Measurements from ENCODE around the gene MFSD12.

MFSD12 gene

DNA sequence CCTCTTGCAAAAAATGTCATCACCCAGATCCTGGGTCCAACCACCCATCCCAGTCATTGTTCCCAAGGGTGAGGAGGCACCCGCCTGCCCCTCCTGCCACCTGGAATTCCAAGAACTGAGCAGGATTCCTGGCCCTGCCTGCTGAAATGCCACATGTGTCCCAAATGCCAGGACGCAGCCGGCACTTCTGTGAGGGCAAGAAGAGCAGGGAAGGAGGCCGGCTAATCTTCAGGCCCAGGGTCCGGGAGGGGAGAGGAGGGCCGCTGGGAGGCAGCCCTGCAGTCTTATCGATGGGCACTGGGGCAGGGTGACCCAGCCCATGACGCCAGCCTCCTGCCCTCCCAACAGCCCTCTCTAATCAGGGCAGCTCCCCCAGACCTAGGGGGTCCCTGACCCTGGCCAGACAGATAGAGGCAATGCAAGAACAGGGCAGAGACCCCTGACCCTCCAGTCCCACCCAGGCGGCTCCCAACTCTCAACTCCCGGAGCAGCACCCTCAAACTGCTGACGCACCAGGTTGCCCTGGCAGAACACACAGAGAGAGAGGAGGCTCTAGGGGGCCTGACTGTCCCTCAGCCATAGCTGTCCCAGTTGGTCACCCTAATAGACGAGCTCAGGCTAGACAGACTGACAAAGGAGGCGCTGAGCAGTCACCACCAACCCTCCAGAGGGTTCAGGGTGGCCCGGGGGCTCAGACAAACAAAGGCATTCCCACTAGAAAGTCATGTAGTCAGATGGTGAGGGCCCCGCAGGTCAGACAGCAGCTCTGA lies 1.5 kb downstream of the MFSD12 start:
- no peak for DNase-seq (ENCODE audit: low read depth in 2 of 2)

DNA sequence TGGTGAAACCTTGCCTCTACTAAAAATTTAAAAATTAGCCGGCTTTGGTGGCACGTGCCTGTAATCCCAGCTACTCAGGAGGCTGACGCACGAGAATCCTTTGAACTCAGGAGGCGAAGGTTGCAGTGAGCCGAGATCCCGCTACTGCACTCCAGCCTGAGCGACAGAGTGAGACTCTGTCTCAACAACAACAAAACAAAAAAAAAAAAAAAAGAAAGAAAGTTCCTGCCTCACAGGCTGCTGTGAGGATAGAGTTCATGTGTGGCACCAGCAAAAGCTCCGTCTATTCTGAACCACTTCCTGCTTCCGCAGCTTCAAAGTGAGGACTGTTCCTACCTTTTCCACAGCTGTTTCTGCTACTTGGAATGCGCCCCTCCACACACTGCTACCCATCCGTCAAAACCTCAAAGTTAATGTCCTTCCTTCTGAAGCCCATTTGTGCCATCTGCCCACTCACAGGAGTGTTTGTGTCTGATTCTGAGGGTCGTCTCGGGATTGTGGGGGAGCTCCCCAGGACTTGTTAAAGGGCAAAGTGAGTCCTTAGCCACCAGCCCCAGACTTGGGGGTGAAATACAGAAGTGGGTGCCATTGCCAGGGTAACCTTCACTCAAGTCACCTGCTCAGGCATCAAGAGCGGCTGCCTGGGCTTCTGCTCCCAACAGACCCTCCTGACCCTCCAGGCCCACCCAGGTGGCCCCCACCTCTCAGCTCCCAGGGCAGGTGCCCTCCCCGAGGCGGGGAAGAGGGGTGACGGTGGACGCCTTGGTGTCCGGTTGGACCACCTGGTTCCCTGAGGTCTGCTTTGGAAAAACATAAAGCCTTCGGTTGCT lies 2.9 kb downstream of the MFSD12 start:
- no peak for DNase-seq (ENCODE audit: low read depth in 2 of 2)

DNA sequence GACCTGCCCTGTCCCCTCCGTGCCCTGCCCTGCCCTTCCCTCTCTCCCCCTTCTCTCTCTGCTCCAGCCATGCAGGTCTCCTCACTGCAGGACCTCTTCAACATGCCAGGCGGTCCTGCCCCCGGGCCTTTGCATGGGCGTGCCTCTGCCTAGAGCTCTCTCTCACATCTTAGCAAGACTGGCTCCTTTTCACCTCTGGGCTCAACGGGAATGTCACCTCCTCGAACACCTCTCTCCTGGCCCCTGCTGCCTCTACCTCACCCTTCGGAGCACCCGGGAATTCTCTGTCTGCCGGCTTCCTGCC lies 5.6 kb downstream of the MFSD12 start:
- no peak for DNase-seq (ENCODE audit: low read depth in 2 of 2)

DNA sequence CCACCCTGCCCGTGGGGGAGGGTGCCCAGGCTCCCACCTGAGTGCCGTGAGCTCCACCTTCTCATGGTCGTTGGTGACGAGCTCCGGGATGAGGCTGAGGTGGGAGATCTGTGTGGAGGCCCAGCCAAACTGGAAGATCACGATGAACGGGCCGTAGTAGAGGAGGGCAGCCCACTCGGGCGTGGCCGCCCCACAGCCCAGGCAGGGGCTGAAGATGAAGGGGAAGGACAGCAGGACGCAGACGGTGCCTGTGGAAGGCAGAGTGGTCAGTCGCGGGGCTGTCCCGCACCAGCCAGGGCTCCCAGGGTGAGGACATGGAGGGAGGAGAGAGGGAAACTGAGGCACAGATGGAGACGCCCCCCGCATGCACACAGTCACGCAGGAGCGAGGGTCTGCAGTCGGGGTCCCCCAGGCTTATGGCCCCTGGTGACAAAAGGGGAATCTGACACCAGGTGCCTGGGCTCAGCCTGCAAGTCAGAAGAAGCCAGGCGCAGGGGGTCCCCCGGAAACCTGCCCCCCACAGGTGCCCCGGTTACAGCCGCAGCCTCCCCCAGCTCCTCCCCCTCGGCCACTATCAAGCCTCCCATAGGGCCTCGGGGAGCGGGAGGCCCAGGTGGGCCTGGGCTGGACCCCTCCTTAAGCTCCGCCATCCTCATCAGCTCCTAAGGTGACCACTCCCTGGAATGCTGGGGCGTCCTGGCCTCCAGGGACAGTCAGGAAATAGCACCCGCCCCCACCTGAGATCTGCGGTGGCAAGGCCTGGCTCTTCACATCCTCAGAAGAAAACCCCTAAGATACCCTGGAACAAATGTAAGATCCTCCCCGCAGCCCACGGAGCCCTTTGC lies 6.2 kb downstream of the MFSD12 start:
- no peak for DNase-seq (ENCODE audit: low read depth in 2 of 2)

DNA sequence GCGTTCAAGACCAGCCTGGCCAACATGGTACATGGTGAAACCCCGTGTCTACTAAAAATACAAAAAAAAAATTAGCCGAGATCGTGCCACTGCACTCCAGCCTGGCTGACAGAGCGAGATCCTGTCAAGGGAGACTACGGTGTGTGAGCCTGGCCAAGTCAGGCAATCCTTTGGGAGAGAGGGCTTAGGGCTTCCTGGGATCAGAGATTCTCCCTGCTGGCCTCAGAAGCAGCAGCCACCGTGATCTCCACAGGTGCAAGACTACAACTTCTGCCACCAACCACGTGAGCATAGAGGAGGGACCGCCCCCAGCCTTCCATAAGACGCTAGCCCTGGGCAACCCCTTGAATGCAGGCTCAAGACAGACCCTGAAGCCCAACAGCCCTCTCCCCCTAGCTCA lies 7.6 kb downstream of the MFSD12 start:
- DNase-seq (ENCODE audit: low read depth in 2 of 2): no peak

DNA sequence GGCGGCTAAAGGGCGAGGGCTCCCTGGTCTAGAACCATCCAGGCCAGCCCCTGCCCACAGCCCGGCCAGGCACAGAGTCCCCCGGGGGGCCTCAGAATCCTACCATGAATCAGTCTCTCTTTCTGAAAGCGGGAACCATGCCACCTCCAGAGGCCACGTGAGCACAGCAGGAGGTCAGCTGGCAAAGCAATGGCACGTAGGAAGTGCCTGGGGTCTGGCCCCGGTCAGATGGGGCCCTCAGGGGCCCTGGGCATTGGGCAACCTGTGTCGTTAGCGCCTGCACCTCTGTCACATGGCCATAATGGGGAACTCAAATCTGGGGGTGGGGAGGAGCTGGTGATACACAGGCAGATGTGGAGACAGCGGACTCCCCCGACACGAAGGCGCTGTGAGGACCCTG lies 8.8 kb downstream of the MFSD12 start:
- DNase-seq (ENCODE audit: low read depth in 2 of 2): no peak

DNA sequence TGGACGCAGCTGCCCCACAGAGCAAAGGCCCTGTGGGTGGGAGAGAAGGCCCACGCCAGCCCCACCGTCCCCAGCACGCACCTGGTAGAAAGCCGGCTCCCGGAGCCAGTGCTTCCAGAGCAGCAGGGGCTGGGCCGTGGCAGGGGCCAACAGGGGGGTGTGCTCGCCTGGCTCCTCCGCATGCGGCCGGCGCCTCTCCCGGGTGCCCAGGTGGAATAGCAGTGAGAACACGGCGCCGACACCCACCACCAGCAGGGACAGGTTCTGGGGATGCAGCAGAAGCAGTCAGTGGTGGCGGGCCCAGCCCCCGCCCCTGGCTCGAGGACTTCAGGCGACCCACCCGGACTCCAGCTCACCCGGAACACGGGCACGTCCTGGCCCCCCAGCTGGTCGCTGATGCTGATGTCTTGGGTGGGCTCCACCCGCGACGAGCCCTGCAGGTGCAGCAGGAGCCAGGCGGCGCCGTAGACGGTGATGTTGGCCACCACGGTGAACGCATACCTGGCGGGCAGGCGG lies 9.6 kb downstream of the MFSD12 start:
- DNase-seq (ENCODE audit: low read depth in 2 of 2): no peak

DNA sequence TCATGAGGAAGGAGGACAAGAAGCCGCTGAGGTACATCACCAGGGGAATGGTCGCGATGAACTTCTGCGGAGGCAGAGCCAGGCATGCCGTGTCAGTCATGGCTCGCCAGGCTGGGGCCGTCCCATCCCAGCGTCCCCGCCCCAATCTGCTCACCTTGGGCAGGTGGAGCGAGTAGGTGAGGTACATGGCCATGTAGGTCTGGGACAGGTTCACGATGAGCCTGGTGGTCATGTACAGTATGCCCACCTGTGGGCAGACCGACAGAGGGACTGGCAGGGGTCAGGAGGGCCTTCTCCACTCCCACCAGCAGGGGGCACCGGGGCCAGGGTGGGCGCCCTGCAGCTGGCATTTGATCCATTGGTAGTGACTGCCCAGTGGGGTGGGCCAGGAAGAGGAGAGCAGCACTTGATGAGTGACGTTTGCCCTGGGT lies 10.1 kb downstream of the MFSD12 start:
- DNase-seq (ENCODE audit: low read depth in 2 of 2): peak; percentile 24 to 50

DNA sequence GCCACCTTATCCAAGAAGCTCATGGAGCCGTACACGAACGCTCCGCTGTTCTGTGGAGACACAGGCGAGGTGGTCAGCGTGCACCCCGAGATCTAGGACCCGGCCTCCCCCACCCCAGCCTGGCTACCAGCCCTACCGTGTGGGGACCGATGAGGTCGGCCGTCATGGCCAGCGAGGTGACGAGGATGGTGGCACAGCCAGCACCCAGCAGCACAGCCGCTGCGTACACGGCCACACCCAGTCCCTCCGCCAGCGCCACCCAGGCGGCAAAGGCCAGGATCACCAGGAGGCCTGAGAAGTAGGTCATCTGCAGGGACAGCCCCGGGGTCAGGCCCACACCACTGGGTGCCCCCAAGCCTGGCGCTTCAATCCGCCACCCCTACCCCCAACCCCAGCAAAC lies 11.3 kb downstream of the MFSD12 start:
- DNase-seq (ENCODE audit: low read depth in 2 of 2): no peak

DNA sequence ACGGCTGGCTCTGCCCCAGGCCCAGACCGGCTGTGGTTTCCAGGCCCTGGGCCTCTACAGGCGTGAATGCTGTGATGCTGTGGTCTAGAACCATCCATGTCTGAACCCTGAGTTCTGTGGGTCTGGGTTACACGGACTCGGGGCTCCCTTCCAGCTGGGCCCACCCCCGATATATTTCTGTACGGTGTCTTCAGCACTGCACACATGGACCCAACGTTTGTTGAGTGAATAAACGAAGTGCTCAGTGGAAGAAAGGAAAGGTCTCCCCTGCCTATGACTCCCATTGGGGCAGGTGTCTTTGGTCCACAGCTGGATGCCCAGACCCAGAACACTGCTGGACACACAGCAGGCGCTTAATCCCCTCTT lies 11.7 kb downstream of the MFSD12 start:
- no peak for DNase-seq (ENCODE audit: low read depth in 2 of 2)

DNA sequence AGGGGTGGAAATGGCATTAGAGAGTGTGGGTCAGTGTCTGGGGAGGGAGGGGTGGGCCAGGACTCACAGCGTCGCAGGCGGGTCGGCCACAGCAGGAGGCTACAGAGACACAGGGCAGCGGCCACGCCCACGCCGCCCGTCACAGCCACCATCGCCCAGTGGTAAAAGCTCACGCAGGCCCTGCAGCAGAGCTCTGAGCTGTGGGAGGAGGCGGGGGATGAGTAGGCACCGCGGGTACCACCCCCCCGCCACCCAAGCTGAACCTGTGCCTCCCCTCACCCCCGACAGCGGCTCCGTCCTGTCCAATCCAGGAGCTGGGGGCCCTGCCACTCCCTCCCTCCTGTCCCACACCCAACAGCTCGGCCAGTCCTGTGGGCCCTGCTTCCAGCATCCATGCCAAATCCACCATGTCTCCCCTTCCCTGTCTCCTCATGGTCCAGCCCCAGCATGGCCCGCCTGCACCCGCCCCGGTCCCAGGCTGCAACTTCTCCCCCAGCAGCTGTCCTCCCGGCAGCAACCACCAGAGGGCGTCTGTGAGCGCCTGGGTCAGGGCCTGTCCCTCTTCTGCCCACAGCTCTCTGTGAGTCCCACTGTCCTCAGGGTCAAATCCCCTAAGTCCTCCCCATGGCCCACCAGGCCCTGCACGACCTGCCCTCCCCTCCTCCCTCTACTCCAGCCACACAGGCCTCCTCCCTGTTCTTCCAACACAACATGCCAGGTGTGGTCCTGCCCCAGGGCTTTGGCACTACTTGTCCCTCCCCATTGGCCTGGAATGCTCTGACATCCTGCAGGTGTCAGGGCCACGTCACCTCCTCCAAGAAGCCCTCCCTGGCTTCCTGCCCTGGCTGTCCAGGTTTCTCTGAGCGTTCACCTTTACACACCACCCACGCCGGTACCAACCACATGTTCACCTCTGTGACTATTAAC lies 12.4 kb downstream of the MFSD12 start:
- DNase-seq (ENCODE audit: low read depth in 2 of 2): peak; percentile 78 to 80

DNA sequence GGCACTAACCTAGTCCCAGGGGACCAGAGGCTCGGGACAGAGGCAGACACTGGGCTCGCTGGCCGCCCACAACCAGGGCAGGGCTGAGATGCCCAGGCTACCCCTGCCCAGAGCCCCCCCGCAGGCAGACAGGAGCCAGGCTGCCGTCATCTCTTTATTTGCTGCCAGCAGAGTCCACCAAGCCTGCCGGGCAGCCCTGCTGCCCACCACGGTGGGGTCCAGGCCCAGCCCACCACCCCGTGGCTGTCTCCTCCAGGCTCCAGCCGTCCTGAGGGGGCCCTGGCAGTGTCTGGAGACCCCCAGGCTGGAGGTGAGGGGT lies 13.4 kb downstream of the MFSD12 start:
- no peak for DNase-seq (ENCODE audit: low read depth in 2 of 2)

DNA sequence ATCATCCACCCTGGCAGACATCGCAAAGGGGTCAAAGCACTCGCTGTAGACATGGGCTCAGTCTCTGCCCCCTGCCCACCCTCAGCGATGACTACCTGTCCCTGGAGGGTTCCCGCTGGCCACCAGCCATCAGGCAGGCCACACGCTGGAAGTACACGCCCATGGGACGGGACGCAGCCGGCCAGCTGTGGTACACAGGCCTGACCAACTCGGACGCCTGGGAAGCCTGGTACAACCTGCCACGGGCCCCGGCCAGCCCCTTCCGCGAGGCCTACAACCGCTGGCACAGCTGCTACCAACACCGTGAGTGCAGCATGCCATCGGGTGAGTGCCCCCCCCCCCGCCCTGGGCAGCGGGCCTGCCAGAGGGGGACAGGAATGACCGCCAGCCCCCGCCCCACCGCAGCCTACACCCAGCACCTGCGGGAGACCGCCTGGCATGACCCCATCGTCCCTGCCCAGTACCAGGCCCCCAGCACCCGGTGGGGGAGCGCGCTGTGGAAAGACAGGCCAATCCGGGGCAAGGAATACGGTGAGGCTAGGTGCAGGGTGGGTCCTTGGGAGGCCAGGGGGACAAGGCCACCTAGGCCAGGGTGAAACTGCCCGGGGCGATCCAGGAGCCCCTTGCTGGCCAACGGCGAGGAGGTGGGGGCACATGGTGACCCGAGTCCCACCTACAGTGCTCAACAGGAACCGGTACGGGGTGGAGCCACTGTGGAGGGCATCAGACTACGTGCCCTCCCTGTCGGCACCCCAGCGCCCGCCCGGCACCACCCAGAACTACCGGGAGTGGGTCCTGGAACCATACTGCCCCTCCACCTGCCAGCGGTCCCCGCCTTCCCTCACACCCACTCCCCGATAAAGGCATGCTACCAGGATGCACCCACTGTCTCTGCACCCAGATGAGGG lies 14.0 kb downstream of the MFSD12 start:
- DNase-seq (ENCODE audit: low read depth in 2 of 2): no peak

DNA sequence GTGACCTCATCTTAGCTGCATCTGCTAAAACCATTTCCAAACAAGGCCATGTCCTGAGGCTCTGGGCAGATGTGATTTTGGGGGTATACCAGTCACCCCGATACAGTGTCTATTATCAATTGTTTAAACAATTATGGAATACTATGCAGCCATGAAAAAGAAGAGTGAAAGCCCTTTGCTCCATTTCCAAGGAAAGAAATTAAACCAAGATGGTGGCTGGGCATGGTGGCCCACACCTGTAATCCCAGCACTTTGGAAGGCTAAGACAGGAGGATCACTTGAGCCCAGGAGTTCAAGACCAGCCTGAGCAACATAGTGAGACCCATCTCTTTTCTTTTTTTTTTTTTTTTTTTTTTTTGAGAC lies 17.6 kb downstream of the MFSD12 start:
- DNase-seq (ENCODE audit: low read depth in 2 of 2): no peak

DNA sequence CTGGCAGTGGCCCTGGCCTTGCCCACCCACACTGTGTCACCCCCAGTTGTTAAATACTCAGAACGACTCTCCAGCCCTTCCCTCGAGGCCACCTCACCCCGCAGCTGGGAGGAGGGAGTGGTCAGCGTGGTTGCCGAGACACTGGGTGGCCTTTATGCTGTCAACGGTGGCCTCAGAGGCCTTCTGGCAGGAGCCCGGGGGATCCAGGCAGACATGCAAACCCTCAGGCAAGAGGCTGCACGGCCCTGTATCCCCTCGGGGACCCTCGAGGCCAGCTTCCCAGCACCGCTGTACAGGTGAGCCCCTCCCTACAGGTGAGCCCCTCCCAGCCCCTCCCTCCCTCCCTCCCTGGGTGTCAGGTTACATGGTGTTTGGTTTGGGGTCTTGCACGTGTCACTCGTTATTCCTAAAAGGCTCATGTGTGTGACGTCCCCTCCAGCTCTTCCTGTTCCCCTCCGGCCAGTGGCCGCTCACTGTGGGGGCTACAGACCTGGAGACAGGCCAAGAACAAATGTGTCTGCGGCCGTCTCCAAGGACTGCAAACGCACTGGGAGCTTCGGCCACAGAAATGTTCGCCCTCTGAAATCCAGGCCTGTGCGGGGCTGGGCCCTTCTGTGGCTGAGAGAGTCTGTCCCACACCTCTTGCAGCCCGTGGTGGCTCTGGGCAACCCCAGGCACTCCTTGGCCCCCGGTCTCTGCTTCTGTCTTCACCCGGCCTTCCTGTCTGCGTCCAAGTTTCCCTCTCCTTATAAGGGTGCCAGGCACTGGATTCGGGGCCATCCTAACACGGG lies 18.2 kb downstream of the MFSD12 start, which contains the start of gene TEKTIP1:
TSS of gene TEKTIP1 (plus strand) at position 210 of the 791 bp plus-strand sequence. CDS start at position 214, 4 bp downstream.
- DNase-seq (ENCODE audit: low read depth in 2 of 2): no peak

DNA sequence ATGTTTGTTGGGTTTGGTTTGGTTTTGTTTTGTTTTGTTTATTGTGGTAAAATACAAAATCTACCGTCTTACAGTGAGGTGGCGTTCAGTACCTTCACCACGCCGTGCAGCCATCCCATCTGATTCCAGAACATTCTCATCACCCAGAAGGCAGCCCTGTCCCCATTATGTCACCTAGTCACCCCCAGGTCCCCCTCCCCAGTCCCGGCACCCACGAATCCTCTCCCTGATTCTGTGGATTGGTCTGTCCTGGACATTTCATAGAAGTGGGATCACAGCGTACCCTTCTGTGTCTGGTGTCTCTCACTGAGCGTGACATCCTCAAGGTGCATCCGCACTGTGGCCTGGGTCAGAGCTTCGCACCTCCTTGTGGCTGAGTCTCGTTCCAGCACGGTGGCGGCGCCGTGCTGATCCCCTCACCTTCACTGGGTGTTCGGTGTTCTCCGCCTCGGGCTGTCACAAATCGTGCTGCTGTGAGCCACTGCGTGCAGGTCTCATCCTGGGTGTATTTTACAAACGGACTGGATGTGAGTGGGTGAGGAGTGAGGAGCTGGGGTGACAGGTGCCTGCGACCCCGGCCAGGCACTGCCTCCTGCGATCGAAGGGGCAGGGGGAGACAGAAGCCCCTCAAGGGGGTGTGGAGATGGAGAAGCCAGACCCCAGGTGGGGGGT lies 19.0 kb downstream of the MFSD12 start:
- DNase-seq (ENCODE audit: low read depth in 2 of 2): no peak

DNA sequence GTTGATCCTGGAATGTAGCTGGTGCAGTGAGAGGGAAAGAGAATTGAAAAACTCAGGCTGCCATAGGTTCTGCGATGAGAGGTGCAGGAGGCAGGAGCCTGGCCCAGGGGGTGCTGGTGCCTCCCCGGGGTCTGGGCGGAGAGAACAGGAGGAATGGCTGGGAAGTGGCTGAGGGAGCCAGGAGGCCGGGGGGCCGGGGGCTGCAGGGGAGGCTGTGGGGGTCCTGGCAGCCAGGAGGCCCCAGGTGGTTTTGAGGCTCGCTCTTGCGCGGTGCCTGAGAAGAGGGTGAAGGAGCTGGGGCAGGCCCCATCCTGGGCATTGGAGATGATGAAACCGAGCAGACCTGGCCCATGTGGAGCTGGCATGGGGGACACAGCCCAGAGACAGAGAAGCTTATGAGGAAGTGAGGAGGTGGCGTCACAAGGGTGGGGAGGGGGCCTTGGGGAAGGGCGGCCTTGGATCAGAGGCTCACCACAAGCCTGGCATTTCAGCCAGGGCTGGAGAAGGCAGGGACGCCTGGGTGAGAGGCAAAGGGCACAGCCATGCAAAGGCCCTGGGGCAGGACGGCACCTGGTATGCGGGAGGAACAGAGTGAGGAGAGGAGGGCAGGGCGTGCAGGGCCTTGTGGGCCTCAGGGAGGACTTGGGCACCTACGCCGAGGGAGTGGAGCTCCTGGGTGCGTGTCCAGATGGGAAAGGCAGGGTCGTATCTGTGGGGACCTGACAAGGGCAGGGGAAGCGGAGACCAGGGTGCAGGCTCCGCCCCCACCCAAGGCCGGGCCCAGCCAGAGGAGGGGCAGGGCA lies 19.7 kb downstream of the MFSD12 start:
- no peak for DNase-seq (ENCODE audit: low read depth in 2 of 2)

DNA sequence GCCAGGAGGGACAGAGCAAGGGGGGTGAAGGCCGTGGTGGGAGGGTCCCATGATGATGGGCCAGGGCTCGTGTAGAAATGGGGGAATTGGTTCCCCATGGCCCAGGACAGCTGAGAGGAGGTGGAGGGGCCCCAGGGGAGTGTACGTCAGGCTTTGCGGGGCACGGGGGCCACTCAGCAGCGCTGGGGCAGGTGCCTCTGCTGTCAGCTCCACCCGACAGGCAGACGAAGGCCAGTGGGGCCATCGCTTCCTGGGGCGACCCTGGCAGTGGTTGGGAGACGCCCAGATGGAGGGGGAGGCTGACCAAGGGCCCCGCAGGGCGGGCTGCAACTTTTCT lies 20.3 kb downstream of the MFSD12 start:
- no peak for DNase-seq (ENCODE audit: low read depth in 2 of 2)
